HG02885 (cell line): Measurements from ENCODE around the gene ANKRD10.
"Not testable (repeated sequence)": the region's sequence is repeated elsewhere in the genome, so short reads cannot be mapped to it uniquely, and the experiment has no call there.

Experiments used
- ATAC-seq: cut with Tn5 transposase; IDR thresholded peaks from one replicate; pipeline ENCODE4 v1.9.1; 2021; ENCODE audit warnings: mild to moderate bottlenecking; ENCODE audit not compliant: unreplicated experiment, poor library complexity

Gene ANKRD10

DNA sequence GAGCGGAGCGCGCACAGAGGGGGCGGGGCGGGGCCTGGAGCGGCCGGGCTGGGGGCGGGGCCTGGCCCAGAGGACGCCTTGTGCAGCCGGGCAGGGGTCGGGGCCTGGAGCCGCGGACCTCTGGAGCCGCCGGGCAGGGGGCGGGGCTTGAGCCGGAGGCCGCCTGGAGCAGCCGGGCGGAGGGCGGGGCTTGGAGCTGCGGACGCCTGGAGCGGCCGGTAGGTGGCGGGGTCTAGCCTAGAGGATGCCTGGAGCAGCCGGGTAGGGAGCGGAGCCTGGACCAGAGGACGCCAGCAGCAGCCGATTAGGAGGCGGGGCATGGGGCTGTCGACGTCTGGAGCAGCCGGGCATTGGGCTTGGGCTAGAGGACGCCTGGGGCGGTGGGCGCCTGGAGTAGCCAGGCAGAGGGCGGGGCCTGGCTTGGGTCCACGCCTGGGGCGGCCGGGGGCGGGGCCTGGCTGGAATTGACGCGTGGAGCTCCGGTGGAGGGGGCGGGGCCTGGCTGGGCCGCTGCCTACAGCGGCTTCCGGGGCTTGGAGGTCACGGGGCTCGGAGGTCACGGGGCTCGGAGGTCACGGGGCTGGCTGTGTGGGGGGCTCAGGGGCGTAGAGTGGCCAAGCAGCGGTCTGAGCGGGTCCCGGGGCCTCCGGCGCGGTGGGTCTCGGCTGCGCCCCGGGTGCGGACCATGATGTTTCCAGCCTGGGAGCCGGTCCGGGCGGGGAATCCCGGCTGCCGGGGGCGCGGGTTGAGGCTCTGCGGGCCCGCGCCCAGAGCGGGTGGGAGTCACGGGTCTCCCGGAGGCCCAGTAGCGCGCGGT lies at the start of gene ANKRD10:
Gene ANKRD10 (minus strand): TSS at position 13 of the 817 bp plus-strand sequence. CDS start 135 bp downstream, outside the sequence.
- peak; percentile 74 for ATAC-seq

DNA sequence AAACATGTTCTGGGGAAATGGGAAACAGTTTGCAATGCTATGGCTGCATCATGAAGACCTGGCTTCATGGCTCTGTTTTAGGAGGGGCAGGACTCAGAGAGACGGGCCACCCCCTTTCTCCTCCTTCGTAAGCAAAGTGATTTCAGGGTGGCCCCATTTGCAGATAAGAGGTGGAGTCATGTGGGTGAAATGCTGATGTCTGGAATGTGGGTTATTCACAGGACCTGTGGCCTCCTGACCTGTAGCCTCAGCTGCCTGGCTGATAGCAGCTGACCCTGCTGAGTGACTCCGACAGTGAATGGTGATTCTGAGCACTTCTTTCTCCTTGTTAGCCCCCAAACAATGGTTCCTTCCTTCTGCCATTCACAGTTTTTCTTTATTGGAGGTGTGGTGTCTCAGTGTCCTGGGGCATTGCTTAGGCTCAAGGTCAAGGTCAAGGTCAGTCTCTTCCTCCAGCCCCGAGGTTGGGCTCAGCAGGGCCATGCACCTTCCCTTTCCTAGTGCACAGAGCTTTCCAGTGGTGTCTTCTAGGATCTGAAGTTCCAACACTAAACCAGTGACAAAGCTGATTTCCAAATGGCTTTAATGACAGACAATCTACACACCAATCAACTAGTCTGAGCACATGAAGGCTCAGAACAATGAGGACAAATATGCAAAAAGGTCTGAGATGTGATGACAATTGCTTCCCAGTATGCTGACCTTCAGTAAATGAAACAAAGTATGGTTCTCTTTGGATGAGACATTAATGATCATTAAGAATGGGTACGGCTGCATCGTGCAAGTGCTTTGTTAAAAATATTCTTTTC lies 49.6 kb upstream of the ANKRD10 start:
- ATAC-seq = no peak

DNA sequence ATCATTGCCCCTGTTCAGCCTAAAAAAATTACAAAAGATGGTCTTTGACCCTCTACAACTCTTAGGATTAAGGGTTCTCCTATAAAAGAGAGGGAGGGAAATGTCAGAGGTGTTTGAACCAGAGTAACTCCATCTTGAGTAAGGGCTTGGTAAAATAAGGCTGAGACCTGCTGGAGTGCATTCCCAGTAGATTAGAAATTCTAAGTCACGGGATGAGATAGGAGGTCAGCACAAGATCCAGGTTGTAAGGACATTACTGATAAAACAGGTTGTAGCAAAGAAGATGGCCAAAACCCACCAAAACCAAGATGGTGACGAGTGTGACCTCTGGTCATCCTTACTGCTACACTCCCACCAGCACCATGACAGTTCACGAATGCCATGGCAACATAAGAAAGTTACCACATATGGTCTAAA lies 48.7 kb upstream of the ANKRD10 start:
- no peak for ATAC-seq

DNA sequence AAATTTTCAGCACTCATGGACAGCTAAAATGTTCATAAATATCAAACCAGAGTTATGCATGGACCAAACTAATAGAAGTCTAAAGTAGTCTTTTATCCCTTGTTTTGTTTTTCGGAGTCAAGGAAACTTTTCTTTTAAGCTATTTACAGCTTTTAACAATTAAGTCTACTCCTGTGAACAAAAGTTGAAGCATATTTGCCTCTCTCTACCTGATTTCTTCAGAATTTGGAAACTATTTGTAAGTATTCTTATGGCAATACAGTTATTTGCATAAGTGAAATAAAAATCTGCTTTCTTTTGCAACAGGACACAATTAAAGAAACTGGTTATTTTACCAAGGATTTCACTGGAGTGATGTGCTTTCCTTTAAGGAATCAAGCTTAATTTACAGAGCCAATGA lies 47.1 kb upstream of the ANKRD10 start:
- no peak for ATAC-seq

DNA sequence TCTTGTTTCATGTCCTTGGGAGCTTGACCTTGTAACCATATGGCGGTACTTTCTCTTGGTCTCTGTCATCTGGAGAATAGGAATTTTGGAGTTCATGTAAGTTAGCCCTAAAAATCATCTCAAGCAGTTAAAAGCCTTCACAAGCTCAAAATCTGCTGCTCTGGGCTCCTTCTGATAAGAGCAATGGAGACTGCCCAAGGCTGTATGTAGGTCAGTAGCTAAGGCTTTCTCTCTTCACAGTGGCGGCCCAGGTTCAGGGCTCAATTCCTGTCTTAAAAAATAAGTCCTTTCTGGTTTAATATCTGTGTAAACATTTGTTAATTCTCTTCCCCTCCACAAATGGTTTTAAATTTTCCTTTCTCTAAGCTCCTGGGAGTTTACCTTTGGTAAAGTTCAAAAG lies 45.3 kb upstream of the ANKRD10 start:
- ATAC-seq = no peak

DNA sequence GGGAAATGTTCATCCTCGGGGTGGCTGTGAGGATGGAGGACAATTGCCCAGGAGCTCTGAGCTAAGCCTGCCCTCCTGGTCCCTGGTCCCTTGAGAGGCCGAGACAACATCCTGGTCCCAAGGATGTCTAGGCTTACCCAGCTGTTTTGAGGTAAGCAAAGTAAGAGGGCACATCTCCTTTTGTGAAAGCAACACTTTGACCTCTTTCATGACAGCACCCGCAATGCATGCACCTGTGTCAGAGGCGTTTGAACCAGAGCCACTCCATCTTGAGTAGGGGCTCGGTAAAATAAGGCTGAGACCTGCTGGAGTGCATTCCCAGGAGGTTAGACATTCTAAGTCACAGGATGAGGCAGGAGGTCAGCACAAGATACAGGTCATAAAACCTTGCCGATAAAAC lies 43.1 kb upstream of the ANKRD10 start:
- ATAC-seq = no peak

DNA sequence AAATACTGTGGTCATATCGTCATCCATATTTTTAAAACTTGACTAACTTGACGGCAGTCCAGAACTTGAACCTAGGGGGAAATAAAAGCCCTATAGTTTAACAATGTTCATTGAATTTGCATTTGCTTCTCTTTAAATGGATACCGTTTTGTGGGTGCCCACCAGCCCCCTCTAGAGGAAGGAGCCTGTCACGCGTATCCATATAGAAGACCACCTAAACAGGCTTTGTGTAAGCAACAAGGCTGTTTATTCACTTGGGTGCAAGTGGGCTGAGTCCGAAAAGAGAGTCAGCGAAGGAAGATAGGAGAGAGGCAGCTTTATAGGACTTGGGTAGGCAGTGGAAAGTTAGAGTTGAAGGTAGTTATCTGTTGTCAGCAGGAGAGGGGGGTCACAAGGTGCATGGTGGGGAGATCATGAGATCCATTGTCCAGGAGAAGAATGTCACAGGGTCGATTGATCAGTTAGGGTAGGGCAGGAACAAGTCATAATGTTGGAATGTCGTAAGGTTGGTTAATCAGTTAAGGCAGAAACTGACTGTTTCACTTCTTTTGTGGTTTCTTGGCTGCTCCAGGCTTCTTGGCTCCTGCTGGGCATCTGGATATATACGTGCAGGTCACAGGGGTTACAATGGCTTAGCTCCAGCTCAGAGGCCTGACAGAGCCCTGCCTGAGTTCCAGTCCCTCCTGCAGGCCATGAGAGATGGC lies 42.5 kb upstream of the ANKRD10 start:
- ATAC-seq = no peak

DNA sequence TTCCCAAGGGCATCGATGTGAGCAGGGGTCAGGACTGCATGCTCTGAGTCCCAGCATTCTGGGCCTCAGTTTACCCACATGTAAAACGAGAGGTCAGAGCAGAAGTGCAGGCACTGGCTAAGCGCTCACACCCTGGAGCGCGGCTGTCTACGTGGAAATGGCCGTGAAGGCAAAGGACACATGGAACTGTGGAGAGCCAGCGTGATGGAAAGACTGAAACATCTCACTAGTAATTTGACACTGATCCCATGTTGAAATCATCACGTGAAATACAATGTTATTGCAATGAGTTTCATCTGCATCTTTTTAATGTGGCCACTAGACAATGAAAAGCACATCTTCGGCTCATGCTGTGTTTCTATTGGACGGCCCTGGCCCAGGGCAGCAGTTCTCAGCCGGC lies 41.3 kb upstream of the ANKRD10 start:
- not testable (repeated sequence) for ATAC-seq

DNA sequence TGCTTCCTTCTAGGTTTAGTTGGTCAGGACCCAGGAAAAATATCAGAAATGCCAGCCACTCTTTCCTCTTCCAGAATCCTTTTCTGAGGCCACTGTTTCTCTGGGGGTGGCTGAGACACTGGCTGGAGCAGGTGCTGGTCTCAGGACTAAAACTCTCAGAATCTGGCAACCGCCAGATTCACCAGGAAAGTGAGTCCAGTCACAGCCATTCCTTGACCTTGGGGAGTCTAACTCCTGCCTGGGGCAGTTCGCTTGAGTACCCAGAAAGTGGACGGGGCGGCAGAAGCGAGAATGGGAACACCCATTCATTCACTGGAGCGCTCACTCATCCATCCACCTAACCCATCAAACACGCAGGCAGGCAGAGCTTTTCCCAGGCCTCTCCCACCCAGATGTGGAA lies 40.7 kb upstream of the ANKRD10 start:
- not testable (repeated sequence) for ATAC-seq

DNA sequence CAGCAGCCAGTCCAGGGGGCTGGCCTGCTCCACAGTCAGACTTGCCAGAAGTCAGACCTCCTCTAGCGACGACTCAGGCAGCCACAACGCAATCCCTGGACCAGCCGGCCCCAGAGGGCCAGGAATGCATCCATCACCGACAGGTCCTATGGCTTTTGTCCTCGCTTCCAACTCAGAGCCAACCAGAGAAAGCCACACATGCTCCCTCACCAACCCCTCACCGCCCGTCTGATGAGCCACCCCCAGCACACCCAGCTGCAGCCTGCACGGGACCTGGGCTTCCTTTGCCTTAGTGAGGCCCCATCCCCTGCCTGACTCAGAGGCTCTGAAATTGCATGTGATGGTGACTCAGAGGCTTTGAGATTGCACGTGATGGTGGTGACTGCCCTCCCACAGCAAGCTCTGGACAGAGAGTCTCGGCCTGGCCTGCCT lies 40.2 kb upstream of the ANKRD10 start:
- peak; percentile 62 for ATAC-seq

DNA sequence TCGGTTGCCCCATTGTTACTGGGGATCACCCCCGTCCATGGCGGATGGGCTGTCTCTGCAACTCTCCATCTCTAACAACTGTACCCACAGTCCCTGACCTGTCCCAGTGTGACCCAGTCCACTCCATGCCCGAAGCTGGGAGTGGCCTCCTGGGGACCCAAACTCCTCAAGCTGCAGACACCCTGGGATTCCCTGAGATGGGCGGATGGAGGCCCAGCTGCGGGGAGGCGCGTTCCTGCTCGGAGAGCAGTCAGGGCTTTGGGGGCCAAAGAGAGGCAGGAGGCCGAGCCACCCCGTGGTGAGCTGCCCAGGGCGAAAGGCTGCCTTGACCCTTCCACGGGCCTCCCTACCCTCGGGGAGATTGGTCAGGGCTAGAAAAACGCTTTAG lies 39.7 kb upstream of the ANKRD10 start:
- ATAC-seq = not testable (repeated sequence)

DNA sequence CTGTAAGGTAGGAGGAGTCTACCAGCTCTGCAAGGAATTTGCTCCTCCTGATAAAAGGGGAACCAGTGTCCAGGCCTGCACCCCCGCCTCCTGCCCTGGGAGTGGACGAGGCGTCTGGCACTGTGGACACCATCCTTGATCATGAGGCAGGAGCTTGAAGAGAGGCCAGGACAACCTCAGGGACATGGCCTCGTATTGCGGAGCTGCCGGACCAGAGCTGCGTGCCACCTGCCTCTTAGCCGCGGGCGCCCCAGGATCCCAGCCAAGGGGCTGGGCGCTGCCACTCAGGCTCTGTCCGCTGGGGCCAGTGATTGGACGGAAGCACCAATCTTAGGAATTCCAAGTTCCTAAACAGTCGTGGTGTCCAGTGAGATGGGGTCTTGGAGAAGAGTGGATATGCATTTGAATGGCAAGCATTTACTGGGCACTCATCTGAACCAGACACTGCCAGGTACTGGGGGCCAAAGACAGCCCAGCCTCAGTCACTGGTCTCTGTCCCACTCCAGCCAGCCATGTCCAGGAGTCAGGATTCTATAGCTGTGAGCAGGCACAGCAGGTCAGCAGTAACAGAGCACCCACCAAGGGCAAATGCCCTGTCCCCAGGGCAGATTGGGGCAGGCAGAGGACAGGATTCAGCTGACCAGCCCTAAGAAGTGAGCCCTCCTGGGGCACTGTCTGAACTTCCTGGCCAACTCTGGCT lies 39.1 kb upstream of the ANKRD10 start:
- no peak for ATAC-seq

DNA sequence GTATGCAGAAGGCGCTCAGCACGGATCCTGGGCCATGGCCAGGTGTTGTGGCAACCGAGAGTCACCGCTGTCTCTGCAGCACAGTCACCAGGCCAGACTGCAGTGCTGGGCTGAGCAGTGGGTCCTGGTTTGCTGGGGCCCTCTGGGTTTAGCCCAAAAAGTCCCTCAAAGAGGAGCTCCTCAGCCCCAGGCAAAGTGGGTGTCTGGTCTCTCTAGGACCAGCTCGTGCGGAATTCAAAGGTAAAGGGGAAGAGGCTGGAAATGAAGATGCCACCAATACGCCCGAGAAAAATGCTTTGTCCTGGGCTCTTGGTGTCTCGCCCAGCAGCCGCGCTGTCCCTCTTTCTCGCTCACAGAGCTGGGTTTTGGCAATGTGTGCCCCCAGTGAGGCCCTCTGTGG lies 38.5 kb upstream of the ANKRD10 start:
- ATAC-seq = no peak

DNA sequence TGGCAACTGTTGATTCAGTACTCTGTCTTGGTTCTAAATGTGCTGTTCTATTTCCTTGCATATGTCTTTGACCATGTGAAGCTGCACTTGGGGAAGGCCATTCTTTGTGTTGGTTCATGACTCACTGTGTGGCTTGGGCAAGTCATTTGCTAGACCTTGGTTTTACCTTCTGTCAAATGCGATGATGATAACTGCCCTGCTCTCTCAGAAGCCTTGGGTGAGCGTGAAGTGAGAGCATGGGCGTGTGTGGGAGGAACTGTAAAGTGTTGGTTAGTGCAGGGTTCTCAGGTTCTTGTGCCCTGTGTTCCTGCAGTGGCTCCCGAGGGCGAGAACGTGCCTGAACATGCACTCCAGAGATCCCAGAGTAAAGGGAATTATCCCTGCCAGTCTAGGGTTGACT lies 37.3 kb upstream of the ANKRD10 start:
- peak; percentile 75 for ATAC-seq

DNA sequence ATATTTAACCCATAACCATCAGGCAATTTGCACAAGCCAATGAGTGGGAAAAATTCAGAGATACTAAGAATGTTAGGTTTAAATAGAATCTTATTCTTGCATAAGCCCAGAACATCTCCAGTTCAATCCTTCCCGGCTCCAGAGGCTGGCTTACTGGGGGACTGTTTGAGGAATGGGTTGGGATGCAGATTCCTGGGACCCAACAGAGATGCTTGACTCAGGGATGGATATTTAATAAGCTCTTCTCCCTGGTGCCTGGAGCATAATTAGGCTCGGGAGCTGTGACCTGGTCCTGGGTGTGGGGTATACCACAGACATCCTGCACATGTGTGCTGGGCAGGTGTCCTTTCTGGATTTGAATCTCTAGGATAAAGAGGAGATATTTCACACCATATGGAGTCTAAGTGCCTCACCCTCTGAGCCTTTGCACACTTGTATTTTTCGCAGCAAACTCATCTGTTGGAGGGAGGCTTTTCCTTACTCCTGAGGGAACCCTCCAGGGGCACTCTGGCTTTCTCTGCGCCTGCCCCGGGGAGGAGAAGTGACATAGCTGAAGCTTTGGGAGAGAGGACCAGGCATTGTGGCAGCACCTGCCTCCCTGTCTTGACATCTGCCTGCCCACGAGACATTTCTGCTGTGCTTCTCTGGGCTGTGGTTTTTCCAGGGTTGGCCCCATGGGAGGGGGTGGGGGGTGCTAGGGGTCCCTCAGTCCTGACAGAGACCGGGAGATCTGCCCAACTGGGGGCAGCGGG lies 36.1 kb upstream of the ANKRD10 start:
- ATAC-seq = no peak

DNA sequence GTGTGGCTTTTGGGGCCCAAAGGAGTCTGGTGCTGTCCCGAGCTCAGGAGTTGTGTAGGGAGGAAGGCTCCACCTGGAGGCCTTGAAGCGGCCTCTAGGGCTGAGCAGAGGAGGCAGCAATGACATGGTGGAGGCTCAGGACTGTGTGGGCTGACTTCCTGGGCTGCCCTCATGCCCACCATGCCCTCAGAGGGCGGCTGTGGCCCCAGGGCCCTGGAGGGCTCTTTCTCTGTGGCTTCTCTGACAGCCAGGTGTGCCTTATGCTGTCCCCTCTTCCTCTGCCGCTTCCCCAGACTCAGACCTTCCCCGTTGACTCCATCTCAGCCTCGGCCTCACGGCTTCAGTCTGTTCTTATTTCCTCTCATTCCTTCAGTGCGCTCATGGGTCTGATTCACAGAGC lies 35.5 kb upstream of the ANKRD10 start:
- ATAC-seq = no peak

DNA sequence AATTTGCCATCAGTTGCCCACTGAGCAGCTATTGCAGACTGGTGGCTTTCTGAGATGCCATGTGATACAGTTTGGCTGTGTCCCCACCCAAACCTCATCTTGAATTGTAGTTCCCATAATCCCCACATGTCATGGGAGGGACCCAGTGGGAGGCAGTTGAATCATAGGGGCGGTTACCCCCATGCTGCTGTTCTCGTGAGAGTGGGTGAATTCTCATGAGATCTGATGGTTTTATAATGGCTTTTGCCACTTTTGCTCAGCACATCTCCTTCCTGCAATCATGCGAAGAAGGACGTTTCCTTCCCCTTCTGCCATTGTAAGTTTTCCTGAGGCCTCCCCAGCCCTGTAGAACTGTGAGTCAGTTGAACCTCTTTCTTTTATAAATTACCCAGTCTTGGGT lies 34.8 kb upstream of the ANKRD10 start:
- no peak for ATAC-seq

DNA sequence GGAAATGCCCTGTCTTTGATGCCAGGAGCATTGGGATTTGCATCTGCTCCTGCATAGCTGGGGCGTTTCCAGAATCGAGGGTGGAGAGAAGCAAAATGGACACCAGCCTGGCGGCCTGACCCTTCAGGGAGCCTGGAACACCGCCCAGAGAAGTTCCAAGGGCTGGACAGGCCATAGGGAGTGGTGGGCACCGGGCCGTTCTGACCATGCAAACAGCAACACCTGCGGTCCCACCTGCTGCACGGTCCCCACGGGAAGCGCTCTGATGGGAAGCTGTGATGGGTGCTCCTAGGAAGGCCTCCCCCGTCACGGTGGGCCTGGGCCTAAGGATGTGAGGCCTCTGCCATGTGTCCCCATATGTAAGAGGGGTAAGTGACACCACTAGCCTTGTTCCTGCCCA lies 34.2 kb upstream of the ANKRD10 start:
- ATAC-seq = no peak

DNA sequence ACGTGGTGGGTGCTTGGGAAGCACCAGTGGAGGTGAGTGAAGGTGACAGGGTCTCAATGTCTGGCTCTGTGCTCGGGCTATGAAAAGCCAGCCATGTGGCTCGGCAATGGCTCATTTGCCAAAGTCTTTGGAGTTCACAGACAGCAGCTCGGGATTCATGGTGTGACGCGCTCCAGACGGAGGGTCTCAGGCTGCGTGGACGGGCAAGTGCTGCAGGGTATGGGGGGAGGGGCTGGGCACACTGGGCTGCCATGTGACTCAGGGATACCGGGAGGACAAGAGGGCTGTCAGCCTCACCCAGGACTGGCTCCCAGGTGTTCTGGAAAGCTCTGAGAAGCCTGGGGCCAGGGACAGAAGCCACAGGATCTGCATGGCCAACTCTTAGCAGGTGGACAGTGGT lies 32.5 kb upstream of the ANKRD10 start:
- not testable (repeated sequence) for ATAC-seq
